ELF-1 (cell line): Measurements from ENCODE around the gene ARHGAP27.

Experiments
- DNase-seq: peaks from one replicate; pipeline ENCODE4 v3.0.0-alpha.2; 2016; ENCODE audit warnings: low read depth, low spot score

Gene ARHGAP27

GRCh38 chr17:45408611-45409421, 23.9 kb downstream of the ARHGAP27 start:
- DNase-seq, result peak; percentile 75

- DNase-seq, result no peak
Observed at GRCh38 chr17:45406107-45406506, 26.6 kb downstream of the ARHGAP27 start.

- peak; percentile 98 for DNase-seq
Observed at GRCh38 chr17:45405250-45406086, 27.2 kb downstream of the ARHGAP27 start.

- no peak for DNase-seq
Observed at GRCh38 chr17:45404870-45405249, 27.8 kb downstream of the ARHGAP27 start.

GRCh38 chr17:45403906-45404490, 28.7 kb downstream of the ARHGAP27 start:
- DNase-seq, result no peak

- no peak for DNase-seq
Observed at GRCh38 chr17:45402916-45403315, 29.8 kb downstream of the ARHGAP27 start.

- no peak for DNase-seq
Observed at GRCh38 chr17:45398800-45399199, 33.9 kb downstream of the ARHGAP27 start.

- DNase-seq, result no peak
Observed at GRCh38 chr17:45397796-45398195, 34.9 kb downstream of the ARHGAP27 start.

GRCh38 chr17:45396496-45397205, 36.0 kb downstream of the ARHGAP27 start:
- no peak for DNase-seq

- no peak for DNase-seq
Observed at GRCh38 chr17:45395569-45396415, 36.9 kb downstream of the ARHGAP27 start.

- DNase-seq, result peak; percentile 90
Observed at GRCh38 chr17:45394913-45395568, 37.6 kb downstream of the ARHGAP27 start.

GRCh38 chr17:45394564-45394912, 38.1 kb downstream of the ARHGAP27 start:
- no peak for DNase-seq

GRCh38 chr17:45394091-45394490, 38.6 kb downstream of the ARHGAP27 start:
- no peak for DNase-seq

- no peak for DNase-seq
Observed at GRCh38 chr17:45393411-45393810, 39.3 kb downstream of the ARHGAP27 start.

- DNase-seq, result no peak
Observed at GRCh38 chr17:45391918-45392317, 40.8 kb downstream of the ARHGAP27 start.

GRCh38 chr17:45391291-45391690, 41.4 kb downstream of the ARHGAP27 start:
- no peak for DNase-seq

- DNase-seq, result no peak
Observed at GRCh38 chr17:45389354-45389753, 43.3 kb downstream of the ARHGAP27 start.

- DNase-seq, result no peak
Observed at GRCh38 chr17:45388604-45389325, 43.9 kb downstream of the ARHGAP27 start.

- DNase-seq, result no peak
Observed at GRCh38 chr17:45387739-45388138, 44.9 kb downstream of the ARHGAP27 start.

GRCh38 chr17:45386178-45386577, 46.5 kb downstream of the ARHGAP27 start:
- DNase-seq, result no peak
